ELR (cell line): Measurements from ENCODE around the gene TRMT44.
A peak's percentile ranks its signal among the peaks of the same experiment; 100 is the strongest.

Experiments
- DNase-seq: peaks from one replicate; pipeline ENCODE4 v3.0.0-alpha.2; 2015; ENCODE audit warnings: low read depth

Gene TRMT44

DNA sequence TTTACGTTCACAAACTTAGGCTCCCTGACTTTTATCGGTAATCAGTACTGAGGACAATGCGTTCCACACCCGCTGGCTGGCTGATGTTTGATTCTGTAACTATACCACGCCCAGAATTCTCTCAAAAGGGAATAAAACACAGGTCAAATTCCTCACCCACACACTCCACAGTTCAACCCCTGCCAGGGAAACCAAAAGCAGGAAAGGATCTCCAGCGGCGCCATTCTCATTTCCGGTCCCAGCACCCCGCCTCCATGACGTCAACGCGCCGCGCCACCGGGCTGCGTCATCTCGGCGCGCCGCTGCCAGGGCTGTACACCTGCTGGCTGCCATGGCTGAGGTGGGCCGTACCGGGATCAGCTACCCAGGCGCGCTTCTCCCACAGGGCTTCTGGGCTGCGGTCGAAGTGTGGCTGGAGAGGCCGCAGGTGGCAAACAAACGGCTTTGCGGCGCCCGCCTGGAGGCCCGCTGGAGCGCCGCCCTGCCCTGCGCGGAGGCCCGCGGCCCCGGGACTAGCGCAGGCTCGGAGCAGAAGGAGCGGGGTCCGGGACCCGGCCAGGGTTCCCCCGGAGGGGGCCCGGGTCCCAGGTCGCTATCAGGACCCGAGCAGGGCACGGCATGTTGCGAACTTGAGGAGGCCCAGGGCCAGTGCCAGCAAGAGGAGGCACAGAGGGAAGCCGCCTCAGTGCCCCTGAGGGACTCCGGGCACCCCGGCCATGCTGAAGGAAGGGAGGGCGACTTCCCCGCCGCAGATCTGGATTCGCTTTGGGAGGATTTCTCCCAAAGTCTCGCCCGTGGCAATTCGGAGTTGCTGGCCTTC lies at the start of gene TRMT44, which contains the start of gene ACOX3:
Gene TRMT44 (plus strand): TSS at position 286 of the 820 bp plus-strand sequence. CDS start 46 bp downstream, at position 332.
Gene ACOX3 (minus strand): TSS at position 232 of the 820 bp plus-strand sequence. CDS start 24,202 bp downstream, outside the sequence.
- DNase-seq, result peak; percentile 88

- no peak for DNase-seq
Measured at GRCh38 chr4:8391071-8391470, 49.5 kb upstream of the TRMT44 start.

DNA sequence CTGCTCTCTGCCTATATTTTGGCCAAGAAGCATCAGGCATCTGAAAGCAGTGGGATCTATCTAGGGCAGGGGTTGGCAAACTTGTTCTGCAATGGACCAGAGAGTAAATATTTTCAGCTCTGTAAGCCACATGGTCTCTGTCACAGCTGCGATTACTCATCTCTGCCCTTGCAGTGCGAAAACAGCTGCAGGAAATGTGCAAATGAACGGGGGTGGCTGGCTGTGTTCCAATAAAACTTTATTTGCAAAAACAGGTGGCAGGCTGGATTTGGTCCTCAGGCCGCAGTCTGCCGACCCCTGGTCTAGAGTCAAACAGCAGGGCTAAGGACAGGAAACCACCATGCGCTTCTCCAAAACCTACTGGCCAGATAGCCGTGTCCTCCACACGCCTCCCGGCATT lies 48.6 kb upstream of the TRMT44 start:
- DNase-seq, result peak; percentile 59

GRCh38 chr4:8392591-8393190 lies 47.9 kb upstream of the TRMT44 start:
- DNase-seq, result no peak

- DNase-seq, result peak; percentile 97
Measured at GRCh38 chr4:8393593-8394038, 47.0 kb upstream of the TRMT44 start.

GRCh38 chr4:8394061-8394519 lies 46.5 kb upstream of the TRMT44 start:
- DNase-seq, result no peak

GRCh38 chr4:8394806-8395205 lies 45.8 kb upstream of the TRMT44 start:
- no peak for DNase-seq

DNA sequence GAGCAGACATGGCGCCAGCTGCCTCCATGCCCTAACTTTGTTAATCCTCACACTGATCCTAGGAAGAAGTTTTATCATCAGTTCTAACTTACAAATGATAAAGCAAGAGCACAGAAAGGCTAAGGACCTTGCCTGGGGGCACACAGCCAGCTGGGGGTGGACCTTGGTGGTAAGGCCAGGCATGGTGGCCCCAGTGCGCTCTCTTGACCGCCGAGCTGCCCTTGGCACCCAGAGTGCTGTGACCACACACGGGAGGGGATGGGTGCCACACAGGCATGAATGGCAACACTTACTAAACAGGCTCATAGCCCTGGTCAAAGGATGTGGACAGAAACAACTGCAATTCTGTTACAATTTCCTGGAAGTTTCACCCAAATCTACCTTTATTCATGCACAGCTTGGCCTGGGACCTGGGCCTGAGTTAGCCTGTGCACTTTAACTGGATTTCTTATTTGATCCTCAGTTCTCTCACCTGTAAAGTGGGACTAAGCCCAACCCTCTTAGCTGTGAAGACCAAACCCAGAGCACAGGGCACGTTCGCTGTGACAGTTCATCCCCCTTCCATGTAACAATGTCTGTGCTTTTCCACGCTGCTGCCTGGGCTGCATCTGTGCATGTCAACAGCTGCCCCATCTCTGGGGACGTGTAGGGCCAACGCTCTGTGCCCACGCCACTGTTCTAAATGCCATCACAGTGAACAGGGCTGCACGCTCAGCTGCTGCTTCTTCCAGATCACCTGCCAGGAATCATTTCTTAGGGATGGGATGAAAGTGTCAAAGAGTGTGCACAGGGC lies 44.9 kb upstream of the TRMT44 start:
- DNase-seq, result no peak

GRCh38 chr4:8396762-8397406 lies 43.7 kb upstream of the TRMT44 start:
- no peak for DNase-seq

DNA sequence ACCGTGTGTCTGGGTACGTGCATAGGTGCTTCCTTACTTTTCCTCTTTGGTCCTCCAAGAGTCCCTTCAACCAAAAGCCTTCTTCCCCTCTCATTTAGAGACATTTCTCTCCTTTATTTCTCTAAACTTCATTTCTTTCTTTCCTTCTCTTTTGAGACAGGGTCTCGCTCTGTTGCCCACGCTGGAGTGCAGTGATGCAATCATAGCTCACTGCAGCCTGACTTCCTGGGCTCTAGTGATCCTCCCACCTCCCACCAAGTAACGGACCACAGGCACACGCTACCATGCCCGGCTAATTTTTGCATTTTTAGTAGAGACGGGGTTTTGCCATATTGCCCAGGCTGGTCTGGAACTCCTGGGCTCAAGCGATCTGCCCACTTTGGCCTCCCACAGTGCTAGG lies 42.2 kb upstream of the TRMT44 start:
- DNase-seq, result no peak

DNA sequence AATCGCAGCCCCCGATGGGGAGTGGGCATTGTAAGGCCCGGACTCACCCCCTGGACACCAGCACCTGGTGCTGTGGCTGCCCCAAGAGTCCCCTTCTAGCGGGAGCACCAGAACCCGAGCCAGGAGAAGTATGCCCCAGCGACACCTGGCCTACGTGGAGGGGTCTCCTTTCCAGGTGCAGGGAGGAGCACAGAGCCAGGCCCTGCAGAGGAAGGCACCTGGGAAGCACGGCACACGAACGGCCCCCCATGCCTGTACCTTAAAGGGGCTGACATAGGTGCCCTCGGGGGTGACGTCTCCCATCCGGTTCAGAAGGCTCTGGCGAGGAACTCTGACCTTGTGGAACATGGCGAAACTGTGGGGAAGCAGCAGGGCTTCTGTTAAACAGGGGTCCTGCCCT lies 41.3 kb upstream of the TRMT44 start:
- DNase-seq, result no peak

- peak; percentile 19 for DNase-seq
Measured at GRCh38 chr4:8400632-8401325, 39.8 kb upstream of the TRMT44 start.

GRCh38 chr4:8401665-8402064 lies 38.9 kb upstream of the TRMT44 start:
- no peak for DNase-seq

- DNase-seq, result no peak
Measured at GRCh38 chr4:8402181-8402597, 38.4 kb upstream of the TRMT44 start.

- DNase-seq, result no peak
Measured at GRCh38 chr4:8402640-8403039, 37.9 kb upstream of the TRMT44 start.

GRCh38 chr4:8403173-8403753 lies 37.3 kb upstream of the TRMT44 start:
- DNase-seq, result peak; percentile 84

GRCh38 chr4:8403976-8404375 lies 36.6 kb upstream of the TRMT44 start:
- no peak for DNase-seq

GRCh38 chr4:8404791-8405515 lies 35.6 kb upstream of the TRMT44 start:
- no peak for DNase-seq

- no peak for DNase-seq
Measured at GRCh38 chr4:8405516-8405875, 35.1 kb upstream of the TRMT44 start.

DNA sequence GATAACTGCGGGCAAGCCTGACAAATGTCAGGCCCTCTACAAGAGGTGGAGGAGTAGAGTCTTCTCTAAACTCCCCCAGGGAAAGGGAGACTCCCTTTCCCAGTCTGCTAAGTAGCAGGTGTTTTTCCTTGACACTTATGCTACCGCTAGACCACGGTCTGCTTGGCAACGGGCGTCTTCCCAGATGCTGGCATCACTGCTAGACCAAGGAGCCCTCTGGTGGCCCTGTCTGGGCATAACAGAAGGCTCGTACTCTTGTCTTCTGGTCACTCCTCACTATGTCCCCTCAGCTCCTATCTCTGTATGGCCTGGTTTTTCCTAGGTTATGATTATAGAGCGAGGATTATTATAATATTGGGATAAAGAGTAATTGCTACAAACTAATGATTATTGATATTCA lies 33.7 kb upstream of the TRMT44 start:
- peak; percentile 15 for DNase-seq
